Activated naive CD8-positive, alpha-beta T cell (primary cell): ENCODE results near the gene FGA.
"Not testable (repeated sequence)": the region's sequence is repeated elsewhere in the genome, so short reads cannot be mapped to it uniquely, and the experiment has no call there.

Experiments
- H3K27ac Mint-ChIP-seq: one replicate; pipeline ENCODE4 v1.8.0; 2021; ENCODE audit warnings: mixed read lengths
- H3K27me3 Mint-ChIP-seq: one replicate; pipeline ENCODE4 v1.8.0; 2021; ENCODE audit warnings: mixed read lengths
- H3K36me3 Mint-ChIP-seq: one replicate; pipeline ENCODE4 v1.8.0; 2021; ENCODE audit warnings: mixed read lengths
- H3K4me1 Mint-ChIP-seq: one replicate; pipeline ENCODE4 v1.8.0; 2021; ENCODE audit warnings: low read depth, mixed read lengths
- H3K4me3 Mint-ChIP-seq: one replicate; pipeline ENCODE4 v1.8.0; 2021; ENCODE audit warnings: mild to moderate bottlenecking, mixed read lengths
- H3K9me3 Mint-ChIP-seq: one replicate; pipeline ENCODE4 v1.8.0; 2021; ENCODE audit warnings: low read depth, mixed read lengths

Gene FGA

DNA sequence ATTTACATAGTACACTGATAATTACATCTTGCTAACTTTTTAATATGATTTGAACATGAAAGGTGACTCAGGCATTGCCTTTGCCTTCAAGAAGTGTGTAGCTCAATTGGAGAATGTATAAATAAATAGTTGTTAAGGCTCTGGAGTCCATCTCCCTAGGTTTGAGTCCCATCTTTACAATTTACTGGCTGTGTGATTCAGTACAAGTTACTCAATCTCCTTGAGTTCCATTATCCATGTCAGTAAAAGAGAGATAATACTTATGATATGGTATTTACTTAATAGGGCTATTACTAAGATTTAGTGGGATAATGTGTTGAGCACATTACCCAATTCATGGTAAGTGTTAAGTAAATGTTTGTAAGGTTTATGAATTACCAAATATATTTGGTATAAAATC lies 23.8 kb upstream of the FGA start:
- Mint-ChIP-seq H3K27ac (no peak overlapping the region), H3K36me3 (no peaks in the 10 kb centered on the region), H3K4me1 (peaks cover 5% of the 10 kb centered on the region), H3K9me3 (no peaks in the 10 kb centered on the region), H3K27me3 (peaks cover 7% of the 10 kb centered on the region), H3K4me3 (no peak overlapping the region)

- no peaks in the 10 kb centered on the region for H3K9me3 Mint-ChIP-seq
- peaks cover 9% of the 10 kb centered on the region for H3K27me3 Mint-ChIP-seq
- no peak within 1 kb of the TSS for H3K4me3 Mint-ChIP-seq
- peaks cover 5% of the 10 kb centered on the region for H3K4me1 Mint-ChIP-seq
- no peaks in the 10 kb centered on the region for H3K36me3 Mint-ChIP-seq
- H3K27ac Mint-ChIP-seq = no peak within 1 kb of the TSS
These were observed 22.2 kb upstream of the FGA start, which contains the start of gene FGG for GRCh38 chr4:154612472-154613414. TSS of gene FGG (minus strand) at chr4:154612656. CDS start at chr4:154612609, 47 bp downstream.

- no peaks in the 10 kb centered on the region for H3K36me3 Mint-ChIP-seq
- H3K4me1 Mint-ChIP-seq = peaks cover 3% of the 10 kb centered on the region
- H3K9me3 Mint-ChIP-seq = no peaks in the 10 kb centered on the region
- H3K4me3 Mint-ChIP-seq = no peak overlapping the region
- peaks cover 9% of the 10 kb centered on the region for H3K27me3 Mint-ChIP-seq
- H3K27ac Mint-ChIP-seq = no peak overlapping the region
These were observed 21.3 kb upstream of the FGA start for GRCh38 chr4:154611833-154612232.

DNA sequence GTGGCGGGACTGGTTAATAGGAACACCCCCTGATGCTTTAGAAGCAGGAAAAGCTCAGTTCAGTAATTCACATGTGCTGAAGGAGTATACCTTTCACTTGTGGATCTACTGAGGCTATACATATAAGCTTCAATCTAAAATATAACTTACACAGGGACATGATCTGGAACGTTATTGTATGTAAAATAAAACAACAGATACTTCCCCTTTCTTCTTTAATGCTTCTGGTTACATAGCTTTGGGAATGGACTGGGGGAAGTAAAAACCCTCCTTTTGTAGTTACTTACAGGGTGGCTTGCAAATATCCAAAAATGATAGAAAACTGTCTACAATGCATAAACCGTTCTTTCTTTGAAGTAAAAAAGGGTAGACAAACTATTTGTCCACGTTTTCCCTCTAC lies 20.0 kb upstream of the FGA start:
- Mint-ChIP-seq H3K36me3 (no peaks in the 10 kb centered on the region), H3K4me1 (no peaks in the 10 kb centered on the region), H3K9me3 (no peaks in the 10 kb centered on the region), H3K4me3 (no peak overlapping the region), H3K27me3 (peaks cover 11% of the 10 kb centered on the region), H3K27ac (no peak overlapping the region)

DNA sequence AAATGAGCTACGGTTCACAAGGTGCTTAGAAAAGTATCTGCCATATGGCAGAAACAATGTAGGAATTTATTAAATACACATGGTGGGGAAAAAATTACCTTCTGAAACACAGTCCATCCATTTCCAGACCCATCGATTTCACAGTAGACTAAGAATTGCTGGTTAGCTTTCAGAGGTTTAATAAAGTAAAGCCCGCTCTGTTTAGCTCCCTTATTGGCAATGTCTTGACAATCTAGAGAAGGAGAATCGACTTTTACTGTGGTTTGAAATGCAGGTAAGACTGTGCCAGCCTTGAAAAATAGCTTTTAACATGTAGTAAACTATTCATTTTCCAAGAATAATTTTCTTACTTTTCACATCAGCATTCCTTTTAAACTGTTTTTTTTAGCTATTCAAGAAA lies 19.0 kb upstream of the FGA start:
- no peaks in the 10 kb centered on the region for H3K36me3 Mint-ChIP-seq
- no peak overlapping the region for H3K27ac Mint-ChIP-seq
- H3K27me3 Mint-ChIP-seq = peaks cover 14% of the 10 kb centered on the region
- H3K4me3 Mint-ChIP-seq = no peak overlapping the region
- no peaks in the 10 kb centered on the region for H3K4me1 Mint-ChIP-seq
- H3K9me3 Mint-ChIP-seq = no peaks in the 10 kb centered on the region

DNA sequence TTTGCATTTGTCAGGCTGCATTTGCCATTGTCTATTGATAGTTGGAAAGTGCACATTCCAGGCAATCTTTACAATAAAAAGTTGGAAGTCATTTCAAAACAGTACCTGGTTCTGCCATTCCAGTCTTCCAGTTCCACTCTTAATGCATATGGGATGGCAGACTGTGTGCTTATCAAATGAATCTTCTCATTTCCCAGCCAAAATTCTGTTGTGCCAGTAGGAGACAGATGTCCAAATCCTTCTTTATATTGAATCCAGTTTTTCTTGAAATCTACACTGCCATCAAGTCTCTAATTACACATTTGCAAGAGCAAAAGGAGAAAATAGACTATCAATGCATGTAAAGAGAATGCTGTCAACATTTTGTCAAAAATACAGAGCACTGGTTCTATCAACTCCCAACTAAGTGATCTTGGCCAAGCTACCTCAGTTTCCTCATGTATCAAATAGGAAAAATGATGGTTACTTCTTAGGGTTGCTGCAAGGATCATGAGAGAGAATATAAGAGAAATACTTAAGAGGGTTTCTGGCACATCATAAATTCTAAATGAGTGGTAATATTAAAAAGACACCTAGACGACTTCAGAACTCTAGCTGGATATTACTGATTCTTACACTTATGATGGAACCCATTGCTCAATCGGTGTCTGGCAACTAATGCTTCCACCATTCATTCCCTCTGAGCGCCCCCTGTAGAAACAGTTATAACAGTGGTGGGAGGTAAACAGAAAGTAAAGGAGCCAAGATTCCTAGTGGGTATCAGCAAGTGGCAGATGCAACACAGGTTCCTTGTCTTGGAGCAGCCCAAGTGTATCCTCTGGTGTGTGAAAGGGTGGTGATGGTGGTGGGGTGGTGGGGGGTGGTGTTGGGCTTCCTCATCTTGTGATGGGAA lies 18.1 kb upstream of the FGA start:
- Mint-ChIP-seq H3K9me3 (no peaks in the 10 kb centered on the region), H3K4me3 (no peak overlapping the region), H3K27me3 (peaks cover 13% of the 10 kb centered on the region), H3K36me3 (no peaks in the 10 kb centered on the region), H3K4me1 (no peaks in the 10 kb centered on the region), H3K27ac (no peak overlapping the region)

DNA sequence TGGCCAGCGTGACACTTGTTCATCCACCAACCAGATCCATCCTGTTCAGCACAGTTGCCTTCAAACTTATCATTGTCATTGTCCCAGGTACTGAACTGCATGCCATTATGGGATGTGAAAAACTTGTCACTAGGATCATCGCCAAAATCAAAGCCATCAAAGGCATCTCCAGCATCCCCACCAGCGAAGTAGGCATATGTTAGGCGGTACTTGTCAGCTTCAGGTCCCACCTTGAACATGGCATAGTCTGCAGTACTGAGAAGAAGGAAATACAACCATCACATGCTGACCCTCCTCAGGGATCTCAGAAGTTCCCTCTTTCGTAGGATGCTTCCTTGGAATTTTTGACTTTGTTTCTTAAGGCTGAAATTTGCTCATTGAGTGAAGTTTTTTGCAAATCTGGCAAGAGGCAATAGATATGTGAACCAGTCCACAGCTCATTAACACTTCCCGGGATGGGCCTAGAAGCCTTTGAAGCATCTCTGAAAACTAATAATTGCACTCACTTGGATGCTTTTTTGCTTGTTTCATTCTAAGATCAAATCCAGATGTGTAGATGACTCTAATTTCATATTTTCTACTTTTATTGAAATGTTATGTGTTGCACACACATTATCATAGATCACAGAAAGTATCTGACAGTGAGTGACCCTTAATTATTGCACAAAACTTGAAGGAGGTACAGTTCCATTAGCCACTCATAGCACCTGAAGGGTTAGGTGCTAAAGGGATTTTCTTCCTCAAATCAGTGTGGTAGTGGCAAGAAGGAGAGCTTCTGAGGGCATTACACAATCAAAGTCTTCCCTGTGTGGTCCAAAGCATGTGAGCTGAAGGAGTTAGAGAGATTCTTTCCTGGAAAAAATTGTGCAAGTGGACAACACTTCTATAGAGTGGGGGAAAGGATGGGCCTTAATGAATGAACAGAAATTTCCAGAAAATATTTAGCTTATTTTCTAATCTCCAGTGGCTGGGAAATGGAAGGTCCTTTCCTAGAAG lies 16.5 kb upstream of the FGA start:
- Mint-ChIP-seq H3K9me3 (no peaks in the 10 kb centered on the region), H3K27ac (no peak overlapping the region), H3K27me3 (peaks cover 17% of the 10 kb centered on the region), H3K36me3 (no peaks in the 10 kb centered on the region), H3K4me3 (no peak overlapping the region), H3K4me1 (no peaks in the 10 kb centered on the region)

DNA sequence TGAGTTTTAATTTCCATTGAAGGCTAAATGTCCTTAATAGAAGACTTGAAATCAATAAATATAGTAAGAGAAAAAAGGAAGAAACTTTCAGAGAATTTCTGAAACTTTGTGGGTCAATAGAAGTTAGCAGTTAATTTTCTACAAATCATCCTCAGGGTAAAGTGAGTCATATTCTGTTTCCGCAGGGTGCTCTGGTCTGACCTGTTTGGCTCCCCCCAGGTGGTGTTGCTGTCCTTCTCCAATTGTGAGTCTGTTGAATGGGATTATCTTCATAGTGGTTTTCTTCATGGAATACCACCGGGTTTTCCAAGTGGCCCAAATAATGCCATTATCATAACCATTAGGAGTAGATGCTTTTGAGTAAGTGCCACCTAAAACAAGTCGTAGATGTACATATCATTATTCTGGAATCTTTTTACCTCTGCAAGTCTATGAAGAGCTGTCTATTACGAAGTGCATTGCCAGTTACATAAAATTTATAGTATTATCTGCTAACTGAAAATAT lies 14.2 kb upstream of the FGA start:
- H3K36me3 Mint-ChIP-seq = no peaks in the 10 kb centered on the region
- H3K27ac Mint-ChIP-seq = no peak overlapping the region
- H3K4me1 Mint-ChIP-seq = no peaks in the 10 kb centered on the region
- H3K4me3 Mint-ChIP-seq = no peak overlapping the region
- no peaks in the 10 kb centered on the region for H3K9me3 Mint-ChIP-seq
- peaks cover 15% of the 10 kb centered on the region for H3K27me3 Mint-ChIP-seq

DNA sequence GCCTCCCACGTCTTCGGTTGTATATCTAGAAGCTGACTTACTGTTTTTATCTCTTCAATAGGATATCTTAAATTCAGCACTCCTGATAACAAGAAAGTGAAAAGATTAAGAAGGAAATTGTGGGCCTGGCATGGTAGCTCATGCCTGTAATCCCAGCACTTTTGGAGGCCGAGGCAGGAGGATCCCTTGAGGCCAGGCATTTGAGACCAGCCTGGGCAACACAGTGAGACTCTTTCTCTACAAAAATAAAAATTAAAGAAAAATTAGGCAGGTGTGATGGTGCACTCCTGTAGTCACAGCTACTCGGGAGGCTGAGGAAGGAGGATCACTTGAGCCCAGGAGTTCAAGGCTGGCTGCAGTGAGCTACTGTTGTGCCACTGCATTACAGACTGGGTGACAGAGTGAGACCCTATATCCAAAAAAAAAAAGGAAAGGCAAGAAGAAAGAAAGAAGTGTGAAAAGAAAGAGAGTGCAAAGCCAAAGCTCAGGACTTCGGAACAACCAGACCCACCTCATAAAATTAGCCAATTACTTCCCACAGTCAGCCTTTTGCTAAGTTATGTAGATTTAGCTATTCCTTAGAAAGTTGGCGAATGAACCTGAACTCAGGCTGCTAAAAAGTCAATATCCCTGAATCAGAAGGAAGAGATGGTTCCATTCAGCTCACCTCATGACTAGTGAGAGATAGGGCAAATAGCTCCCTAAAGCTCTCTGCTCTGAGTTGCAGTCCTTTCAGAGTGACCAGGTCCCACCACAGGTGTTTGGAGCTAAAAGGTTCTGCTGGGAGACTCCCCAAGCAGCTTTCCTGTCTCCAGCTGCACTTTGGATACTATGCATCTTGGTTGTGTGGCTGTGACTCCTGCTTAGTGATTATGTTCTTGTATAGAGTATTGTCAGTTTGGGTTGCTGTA lies 12.7 kb upstream of the FGA start:
- H3K27me3 Mint-ChIP-seq = peaks cover 13% of the 10 kb centered on the region
- no peak overlapping the region for H3K27ac Mint-ChIP-seq
- no peaks in the 10 kb centered on the region for H3K36me3 Mint-ChIP-seq
- H3K4me1 Mint-ChIP-seq = no peaks in the 10 kb centered on the region
- H3K9me3 Mint-ChIP-seq = no peaks in the 10 kb centered on the region
- no peak overlapping the region for H3K4me3 Mint-ChIP-seq

- Mint-ChIP-seq H3K27ac (no peak overlapping the region), H3K4me3 (no peak overlapping the region), H3K9me3 (no peaks in the 10 kb centered on the region), H3K36me3 (no peaks in the 10 kb centered on the region), H3K4me1 (no peaks in the 10 kb centered on the region), H3K27me3 (peaks cover 13% of the 10 kb centered on the region)
These were observed 12.0 kb upstream of the FGA start for GRCh38 chr4:154602404-154603020.

DNA sequence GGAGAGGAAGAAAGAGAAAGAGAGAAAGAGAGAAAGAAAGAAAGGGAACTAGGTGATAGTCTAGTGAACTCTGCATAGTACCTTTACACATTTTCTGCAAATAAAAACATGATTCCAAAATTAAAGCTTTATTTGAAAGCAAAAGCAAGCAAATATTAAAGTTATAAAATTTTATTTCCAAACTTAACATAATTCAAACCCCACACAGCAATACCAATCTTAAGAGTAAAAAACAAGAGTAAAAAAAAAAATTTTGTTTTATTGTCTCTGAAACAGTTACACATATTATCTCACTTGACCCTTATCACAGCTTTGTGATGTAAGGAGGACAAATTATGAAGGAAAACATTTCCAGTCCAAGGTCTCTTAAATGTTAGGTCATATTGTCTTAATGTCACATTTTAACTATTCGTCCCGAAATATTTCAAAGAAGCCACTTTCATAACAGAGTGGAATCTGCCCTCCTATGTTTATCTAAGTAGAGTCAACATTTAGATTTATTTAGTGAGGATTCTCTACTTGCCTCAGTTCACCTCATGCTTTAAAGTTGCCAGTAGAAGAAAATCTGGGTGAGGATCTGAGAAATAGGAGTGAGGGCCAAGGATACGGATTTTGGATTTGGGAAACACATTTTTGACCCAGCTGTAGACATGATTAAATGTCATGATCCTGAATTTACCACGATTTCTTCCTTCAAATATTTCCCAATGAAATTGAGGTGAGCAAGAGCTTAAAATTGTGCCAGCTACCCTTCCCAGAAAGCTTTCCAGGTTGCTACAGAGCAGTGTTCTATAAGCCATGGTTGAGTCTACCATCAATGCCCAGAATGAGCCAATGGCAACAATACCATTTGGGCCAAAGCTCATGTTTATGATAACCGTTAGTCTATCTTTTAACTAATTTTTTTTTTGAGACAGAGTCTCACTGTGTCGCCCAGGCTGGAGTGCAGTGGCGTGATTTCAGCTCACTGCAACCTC lies 7.5 kb upstream of the FGA start:
- Mint-ChIP-seq H3K4me1 (no peaks in the 10 kb centered on the region), H3K4me3 (no peak overlapping the region), H3K27ac (no peak overlapping the region), H3K27me3 (peaks cover 8% of the 10 kb centered on the region), H3K36me3 (no peaks in the 10 kb centered on the region), H3K9me3 (no peaks in the 10 kb centered on the region)

DNA sequence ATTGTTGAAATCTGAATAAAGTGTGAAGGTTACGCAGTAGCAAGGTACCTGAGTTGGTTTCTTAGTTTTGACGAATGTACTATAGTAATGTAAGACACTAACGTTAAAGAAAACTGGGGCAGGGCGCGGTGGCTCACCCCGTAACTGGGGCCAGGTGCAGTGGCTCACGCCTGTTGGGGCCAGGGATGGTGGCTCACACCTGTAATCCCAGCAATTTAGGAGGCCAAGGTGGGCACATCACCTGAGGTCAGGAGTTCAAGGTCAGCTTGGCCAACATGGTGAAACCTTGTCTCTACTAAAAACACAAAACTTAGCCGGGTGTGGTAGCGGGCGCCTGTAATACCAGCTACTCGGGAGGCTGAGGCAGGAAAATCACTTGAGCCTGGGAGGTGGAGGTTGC lies 6.7 kb upstream of the FGA start:
- not testable (repeated sequence) for H3K9me3 Mint-ChIP-seq, H3K27me3 Mint-ChIP-seq, H3K27ac Mint-ChIP-seq, H3K4me3 Mint-ChIP-seq, H3K36me3 Mint-ChIP-seq, H3K4me1 Mint-ChIP-seq
